HG03571 (cell line): ENCODE data around the gene RABL2B.

Source experiments
- ATAC-seq: cut with Tn5 transposase; IDR thresholded peaks from one replicate; pipeline ENCODE4 v1.9.1; 2021; ENCODE audit not compliant: unreplicated experiment

Gene RABL2B

GRCh38 chr22:50738649-50739227, 44.7 kb downstream of the RABL2B start:
- ATAC-seq = no peak

- ATAC-seq = no peak
Measured at GRCh38 chr22:50737728-50738648, 45.4 kb downstream of the RABL2B start, which contains the start of gene ACR. Gene ACR (plus strand): TSS chr22:50738204. CDS start chr22:50738236, 32 bp downstream.

GRCh38 chr22:50735739-50736030, 47.8 kb downstream of the RABL2B start:
- no peak for ATAC-seq

- no peak for ATAC-seq
Measured at GRCh38 chr22:50734986-50735738, 48.3 kb downstream of the RABL2B start.

GRCh38 chr22:50734343-50734771, 49.1 kb downstream of the RABL2B start:
- no peak for ATAC-seq

- no peak for ATAC-seq
Measured at GRCh38 chr22:50733521-50734342, 49.7 kb downstream of the RABL2B start.

- no peak for ATAC-seq
Measured at GRCh38 chr22:50732681-50733080, 50.8 kb downstream of the RABL2B start.

- ATAC-seq = no peak
Measured at GRCh38 chr22:50731811-50732624, 51.4 kb downstream of the RABL2B start.

GRCh38 chr22:50730941-50731661, 52.3 kb downstream of the RABL2B start:
- ATAC-seq = no peak

GRCh38 chr22:50730013-50730891, 53.2 kb downstream of the RABL2B start:
- no peak for ATAC-seq

- ATAC-seq = no peak
Measured at GRCh38 chr22:50729391-50730012, 53.9 kb downstream of the RABL2B start.

GRCh38 chr22:50728523-50728931, 54.9 kb downstream of the RABL2B start:
- no peak for ATAC-seq

GRCh38 chr22:50727678-50728522, 55.5 kb downstream of the RABL2B start:
- no peak for ATAC-seq

- no peak for ATAC-seq
Measured at GRCh38 chr22:50726643-50727340, 56.6 kb downstream of the RABL2B start.

- no peak for ATAC-seq
Measured at GRCh38 chr22:50725597-50725996, 57.8 kb downstream of the RABL2B start.

- ATAC-seq = no peak
Measured at GRCh38 chr22:50724616-50725015, 58.8 kb downstream of the RABL2B start.
